KBM-7 (cell line): ENCODE results near the gene ETV6.
"Not testable (repeated sequence)": the region's sequence is repeated elsewhere in the genome, so short reads cannot be mapped to it uniquely, and the experiment has no call there.

Source experiments
- DNase-seq: peaks from one replicate; pipeline ENCODE4 v3.0.0-alpha.2; 2015
- in situ Hi-C: fragments of 300-500 bp; cut with MboI; formaldehyde crosslinking; loops from 2 replicates; pipeline ENCODE4 v1.14.3; 2020; ENCODE audit warnings: low sequenced_read_pairs, low pct_unique_long_range_greater_than_20kb, mixed read lengths

The ETV6 gene

DNA sequence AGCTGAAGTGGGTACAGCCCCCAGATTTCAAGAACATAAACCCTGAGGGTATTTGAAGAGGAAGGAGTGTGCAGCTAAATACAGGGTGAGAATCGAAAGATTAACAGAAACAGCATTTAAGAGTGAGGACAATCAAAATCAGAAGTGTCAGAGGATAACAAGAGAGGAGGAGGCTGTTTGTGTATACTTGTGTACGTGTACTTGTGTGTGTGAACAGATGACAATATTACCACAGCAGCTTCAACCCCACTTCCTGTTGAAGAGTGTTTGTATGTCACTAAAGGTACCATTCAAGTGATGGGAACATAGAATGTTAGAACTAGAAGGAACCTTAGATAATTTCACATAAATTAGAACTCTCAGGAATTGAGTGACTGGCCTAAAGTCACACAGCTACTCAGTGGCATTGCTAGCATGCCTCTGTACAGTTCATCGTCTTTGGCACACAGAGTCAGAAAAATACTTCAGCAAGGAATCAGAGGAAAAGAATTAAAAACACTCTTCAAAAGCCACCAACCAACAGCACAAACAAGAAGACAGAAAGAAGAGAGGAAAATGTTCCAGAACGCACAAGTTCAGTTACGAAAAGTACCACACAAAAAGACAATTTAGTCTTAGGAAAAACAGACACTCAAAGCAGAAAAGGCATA lies 256.9 kb downstream of the ETV6 start:
- in situ Hi-C loops, result no loop called here
- no peak for DNase-seq

GRCh38 chr12:11907625-11908024 lies 258.2 kb downstream of the ETV6 start:
- DNase-seq, result no peak
- in situ Hi-C loops, result no loop called here

DNA sequence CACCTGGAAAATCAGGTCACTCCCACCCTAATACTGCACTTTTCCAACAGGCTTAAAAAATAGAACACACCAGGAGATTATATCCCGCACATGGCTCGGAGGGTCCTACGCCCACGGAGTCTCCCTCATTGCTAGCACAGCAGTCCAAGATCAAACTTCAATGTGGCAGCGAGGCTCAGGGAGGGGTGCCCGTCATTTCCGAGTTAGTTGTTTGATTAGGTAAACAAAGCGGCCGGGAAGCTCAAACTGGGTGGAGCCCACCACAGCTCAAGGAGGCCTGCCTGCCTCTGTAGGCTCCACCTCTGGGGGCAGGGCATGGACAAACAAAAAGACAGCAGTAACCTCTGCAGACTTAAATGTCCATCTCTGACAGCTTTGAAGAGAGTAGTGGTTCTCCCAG lies 259.9 kb downstream of the ETV6 start:
- in situ Hi-C loops, DNase-seq: not testable (repeated sequence)

DNA sequence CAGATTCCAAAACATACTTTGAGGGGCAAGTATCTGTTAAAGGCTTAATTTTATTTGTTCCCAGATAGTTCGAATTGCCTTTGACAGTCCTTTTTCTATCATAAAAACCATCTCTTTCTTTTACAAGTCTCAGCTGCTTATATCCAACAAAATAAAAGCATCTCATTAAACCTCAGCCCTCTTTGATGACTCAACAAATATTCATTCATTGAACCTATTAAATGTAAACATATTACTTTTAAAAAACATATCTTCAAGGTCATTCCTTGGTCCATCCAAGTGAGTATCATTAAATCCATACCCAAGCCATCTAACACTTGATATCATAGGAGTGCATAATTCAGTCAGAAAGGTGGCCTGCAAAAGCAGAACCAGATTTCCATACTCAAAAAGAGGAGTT lies 266.6 kb downstream of the ETV6 start:
- DNase-seq, result no peak
- in situ Hi-C loops, result no loop called here

- no peak for DNase-seq
- in situ Hi-C loops, result no loop called here
Observed at GRCh38 chr12:11916771-11917170, 267.3 kb downstream of the ETV6 start.

DNA sequence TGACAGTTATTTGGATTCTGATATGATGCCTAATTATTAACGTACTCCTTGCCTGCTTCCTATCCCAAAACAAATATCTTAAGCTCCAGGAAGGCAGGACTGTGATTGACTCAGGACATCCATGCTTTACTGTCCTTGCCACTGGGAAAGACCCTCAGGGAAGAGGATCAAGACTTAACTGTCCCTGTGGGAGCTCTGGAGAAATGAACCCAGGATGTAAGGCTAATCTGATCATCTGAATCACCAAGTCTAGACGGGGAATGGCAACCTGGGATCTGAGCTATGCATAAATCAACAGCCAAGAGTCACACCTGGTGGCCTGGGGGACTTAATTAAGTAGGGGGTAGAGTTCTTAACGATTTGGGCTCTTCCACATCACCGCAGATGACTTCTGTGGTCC lies 268.0 kb downstream of the ETV6 start:
- in situ Hi-C loops, result no loop called here
- no peak for DNase-seq

DNA sequence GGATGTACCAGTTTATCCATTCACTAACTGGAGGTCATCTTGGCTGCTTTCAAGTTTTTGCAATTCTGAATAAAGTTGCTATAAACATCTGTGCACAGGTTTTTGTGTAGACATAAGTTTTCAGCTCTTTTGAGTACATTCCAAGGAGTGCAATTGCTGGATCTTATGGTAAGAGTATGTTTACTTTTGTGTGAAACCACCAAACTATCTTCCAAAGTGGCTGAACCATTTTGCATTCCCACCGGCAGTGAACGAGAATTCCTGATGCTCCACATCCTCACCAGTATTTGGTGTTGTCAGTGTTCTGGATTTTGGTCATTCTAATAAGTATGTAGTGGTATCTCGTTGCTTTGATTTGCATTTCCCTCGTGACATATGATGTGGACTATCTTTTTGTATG lies 270.8 kb downstream of the ETV6 start:
- DNase-seq, result no peak
- in situ Hi-C loops, result no loop called here

DNA sequence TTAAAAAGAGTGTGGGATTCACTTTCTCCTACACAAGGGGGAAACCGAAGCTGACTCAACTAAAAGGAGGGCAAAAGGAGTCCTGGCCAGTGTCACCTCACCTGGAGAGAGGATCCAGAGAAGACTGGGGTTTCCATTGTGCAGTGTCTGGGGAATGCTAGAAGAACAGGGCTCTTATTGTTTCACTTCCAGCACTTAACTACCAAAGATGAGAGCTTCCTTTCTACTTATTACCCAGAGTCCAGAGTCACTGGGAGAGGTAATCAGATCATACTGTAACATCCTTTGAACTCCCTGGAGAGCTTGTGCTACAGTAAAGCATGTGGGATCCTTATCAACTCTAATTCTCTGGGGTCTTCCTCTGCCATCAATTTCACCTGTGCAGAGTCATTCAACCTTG lies 272.9 kb downstream of the ETV6 start:
- in situ Hi-C loops, result no loop called here
- DNase-seq, result no peak

DNA sequence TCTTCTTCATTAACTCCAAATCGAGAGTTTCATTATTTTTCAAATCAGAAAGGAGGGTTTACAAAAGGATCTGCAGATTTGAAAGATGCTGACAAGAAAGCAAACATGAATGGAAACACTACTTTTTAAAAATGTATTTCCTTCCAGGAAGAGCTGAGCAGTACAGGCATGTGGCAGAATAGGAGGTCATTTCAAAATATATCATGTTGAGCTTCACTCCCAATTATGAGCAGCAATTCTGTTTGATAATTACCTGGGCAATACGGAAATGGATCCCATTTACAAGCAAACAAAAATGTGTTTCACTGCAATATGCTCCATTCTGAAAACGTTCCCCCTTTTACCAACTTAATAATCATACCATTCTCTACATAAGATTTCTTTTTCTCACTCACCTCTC lies 273.6 kb downstream of the ETV6 start:
- in situ Hi-C loops, result no loop called here
- no peak for DNase-seq

- in situ Hi-C loops, result no loop called here
- DNase-seq, result no peak
Observed at GRCh38 chr12:11927286-11927935, 277.9 kb downstream of the ETV6 start.

DNA sequence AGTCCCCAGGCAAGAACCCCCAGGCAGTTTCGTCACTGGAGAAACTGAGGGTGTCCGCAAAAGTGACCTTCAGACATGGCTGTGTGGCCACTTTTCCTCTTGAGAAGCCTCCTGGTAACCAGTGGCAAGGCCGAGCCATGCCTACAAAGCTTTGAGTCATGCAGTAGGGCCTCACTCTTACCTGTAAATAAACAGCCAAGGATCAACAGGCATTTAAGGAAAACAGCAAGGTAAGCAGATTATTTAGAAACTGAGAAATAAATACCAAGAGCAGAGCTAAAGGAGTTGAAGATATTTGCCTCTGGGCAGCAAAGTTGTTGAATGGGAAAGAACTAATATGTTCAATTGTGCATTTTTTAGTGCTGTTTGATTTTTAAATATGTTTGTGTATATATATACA lies 280.2 kb downstream of the ETV6 start:
- no peak for DNase-seq
- in situ Hi-C loops, result no loop called here

- no peak for DNase-seq
- in situ Hi-C loops, result no loop called here
Observed at GRCh38 chr12:11939223-11939622, 289.7 kb downstream of the ETV6 start.

GRCh38 chr12:11941606-11942337 lies 292.3 kb downstream of the ETV6 start:
- no peak for DNase-seq
- in situ Hi-C loops, result no loop called here

GRCh38 chr12:11943919-11944700 lies 294.6 kb downstream of the ETV6 start:
- DNase-seq, result no peak
- in situ Hi-C loops, result no loop called here
